ENCODE measurements around the gene DISP3.

Gene DISP3

GRCh38 chr1:11537380-11537764, 58.4 kb downstream of the DISP3 start:
- H3K4me1 ChIP-seq (ENCODE audit: insufficient read depth, low read length), result peaks cover 2% of the 10 kb centered on the region; the same call in 1 of the 2 replicates
- H3K9me3 ChIP-seq (ENCODE audit: insufficient read depth, low read depth, low read length), result no peaks in the 10 kb centered on the region
- no peak overlapping the region for H3K4me3 ChIP-seq (ENCODE audit: low read length)
- H3K27me3 ChIP-seq (ENCODE audit: insufficient read depth, low read length), result no peaks in the 10 kb centered on the region
- H3K9ac ChIP-seq (ENCODE audit: low read depth, low read length), result no peak overlapping the region
- no peak overlapping the region for H3K27ac ChIP-seq (ENCODE audit: low read length)
- no peaks in the 10 kb centered on the region for H3K36me3 ChIP-seq (ENCODE audit: insufficient read depth, low read depth, low read length)

GRCh38 chr1:11537854-11538591, 59.1 kb downstream of the DISP3 start:
- Histone ChIP-seq H3K4me1 (ENCODE audit: insufficient read depth, low read length) (peaks cover 2% of the 10 kb centered on the region; the same call in 1 of the 2 replicates), H3K9me3 (ENCODE audit: insufficient read depth, low read depth, low read length) (no peaks in the 10 kb centered on the region), H3K27ac (ENCODE audit: low read length) (no peak overlapping the region), H3K4me3 (ENCODE audit: low read length) (no peak overlapping the region), H3K9ac (ENCODE audit: low read depth, low read length) (no peak overlapping the region), H3K36me3 (ENCODE audit: insufficient read depth, low read depth, low read length) (no peaks in the 10 kb centered on the region), H3K27me3 (ENCODE audit: insufficient read depth, low read length) (no peaks in the 10 kb centered on the region)

GRCh38 chr1:11538886-11539285, 59.9 kb downstream of the DISP3 start:
- no peaks in the 10 kb centered on the region for H3K9me3 ChIP-seq (ENCODE audit: insufficient read depth, low read depth, low read length)

GRCh38 chr1:11539850-11540772, 61.2 kb downstream of the DISP3 start:
- H3K9me3 ChIP-seq (ENCODE audit: insufficient read depth, low read depth, low read length), result no peaks in the 10 kb centered on the region
- no peak overlapping the region for H3K9ac ChIP-seq (ENCODE audit: low read depth, low read length)
- H3K36me3 ChIP-seq (ENCODE audit: insufficient read depth, low read depth, low read length), result no peaks in the 10 kb centered on the region
- H3K27me3 ChIP-seq (ENCODE audit: insufficient read depth, low read length), result no peaks in the 10 kb centered on the region
- no peak overlapping the region for H3K27ac ChIP-seq (ENCODE audit: low read length)
- H3K4me1 ChIP-seq (ENCODE audit: insufficient read depth, low read length), result peaks cover 2% of the 10 kb centered on the region; the same call in 1 of the 2 replicates
- no peak overlapping the region for H3K4me3 ChIP-seq (ENCODE audit: low read length)

More at GRCh38 chr1:11538886-11539285, 59.9 kb downstream of the DISP3 start:
- no peak overlapping the region for H3K4me3 ChIP-seq (ENCODE audit: low read length)
- H3K27ac ChIP-seq (ENCODE audit: low read length), result no peak overlapping the region
- H3K4me1 ChIP-seq (ENCODE audit: insufficient read depth, low read length), result peaks cover 2% of the 10 kb centered on the region; the same call in 1 of the 2 replicates
- no peak overlapping the region for H3K9ac ChIP-seq (ENCODE audit: low read depth, low read length)
- no peaks in the 10 kb centered on the region for H3K27me3 ChIP-seq (ENCODE audit: insufficient read depth, low read length)
- H3K36me3 ChIP-seq (ENCODE audit: insufficient read depth, low read depth, low read length), result no peaks in the 10 kb centered on the region

- no peak overlapping the region for H3K27ac ChIP-seq (ENCODE audit: low read length)
- no peaks in the 10 kb centered on the region for H3K27me3 ChIP-seq (ENCODE audit: insufficient read depth, low read length)
- no peaks in the 10 kb centered on the region for H3K9me3 ChIP-seq (ENCODE audit: insufficient read depth, low read depth, low read length)
- peaks cover 2% of the 10 kb centered on the region; the same call in 1 of the 2 replicates for H3K4me1 ChIP-seq (ENCODE audit: insufficient read depth, low read length)
- H3K4me3 ChIP-seq (ENCODE audit: low read length), result no peak overlapping the region
- H3K36me3 ChIP-seq (ENCODE audit: insufficient read depth, low read depth, low read length), result no peaks in the 10 kb centered on the region
- H3K9ac ChIP-seq (ENCODE audit: low read depth, low read length), result no peak overlapping the region
These were observed 61.8 kb downstream of the DISP3 start for GRCh38 chr1:11540773-11541160.

GRCh38 chr1:11541236-11541635, 62.3 kb downstream of the DISP3 start:
- H3K36me3 ChIP-seq (ENCODE audit: insufficient read depth, low read depth, low read length), result no peaks in the 10 kb centered on the region
- H3K4me3 ChIP-seq (ENCODE audit: low read length), result no peak overlapping the region
- H3K27me3 ChIP-seq (ENCODE audit: insufficient read depth, low read length), result no peaks in the 10 kb centered on the region
- no peak overlapping the region for H3K9ac ChIP-seq (ENCODE audit: low read depth, low read length)
- H3K4me1 ChIP-seq (ENCODE audit: insufficient read depth, low read length), result peaks cover 2% of the 10 kb centered on the region; the same call in 1 of the 2 replicates
- no peaks in the 10 kb centered on the region for H3K9me3 ChIP-seq (ENCODE audit: insufficient read depth, low read depth, low read length)
- no peak overlapping the region for H3K27ac ChIP-seq (ENCODE audit: low read length)

- no peak overlapping the region for H3K4me3 ChIP-seq (ENCODE audit: low read length)
- H3K36me3 ChIP-seq (ENCODE audit: insufficient read depth, low read depth, low read length), result no peaks in the 10 kb centered on the region
- H3K27ac ChIP-seq (ENCODE audit: low read length), result no peak overlapping the region
- H3K4me1 ChIP-seq (ENCODE audit: insufficient read depth, low read length), result peaks cover 2% of the 10 kb centered on the region; the same call in 1 of the 2 replicates
- H3K9me3 ChIP-seq (ENCODE audit: insufficient read depth, low read depth, low read length), result no peaks in the 10 kb centered on the region
- no peak overlapping the region for H3K9ac ChIP-seq (ENCODE audit: low read depth, low read length)
- peaks cover 7% of the 10 kb centered on the region; the same call in 1 of the 2 replicates for H3K27me3 ChIP-seq (ENCODE audit: insufficient read depth, low read length)
These were observed 63.0 kb downstream of the DISP3 start for GRCh38 chr1:11541956-11542355.

- Histone ChIP-seq H3K27me3 (ENCODE audit: insufficient read depth, low read length) (peaks cover 14% of the 10 kb centered on the region; the same call in 1 of the 2 replicates), H3K4me3 (ENCODE audit: low read length) (no peak overlapping the region), H3K36me3 (ENCODE audit: insufficient read depth, low read depth, low read length) (no peaks in the 10 kb centered on the region)
These were observed 64.4 kb downstream of the DISP3 start for GRCh38 chr1:11543392-11543791.

GRCh38 chr1:11543796-11544195, 64.8 kb downstream of the DISP3 start:
- Histone ChIP-seq H3K36me3 (ENCODE audit: insufficient read depth, low read depth, low read length) (no peaks in the 10 kb centered on the region), H3K4me1 (ENCODE audit: insufficient read depth, low read length) (peaks cover 2% of the 10 kb centered on the region; the same call in 1 of the 2 replicates), H3K27ac (ENCODE audit: low read length) (no peak overlapping the region), H3K9me3 (ENCODE audit: insufficient read depth, low read depth, low read length) (no peaks in the 10 kb centered on the region), H3K9ac (ENCODE audit: low read depth, low read length) (no peak overlapping the region), H3K27me3 (ENCODE audit: insufficient read depth, low read length) (peaks cover 18% of the 10 kb centered on the region; the same call in 1 of the 2 replicates), H3K4me3 (ENCODE audit: low read length) (no peak overlapping the region)

More at GRCh38 chr1:11543392-11543791, 64.4 kb downstream of the DISP3 start:
- Histone ChIP-seq H3K27ac (ENCODE audit: low read length) (no peak overlapping the region), H3K9ac (ENCODE audit: low read depth, low read length) (no peak overlapping the region), H3K9me3 (ENCODE audit: insufficient read depth, low read depth, low read length) (no peaks in the 10 kb centered on the region), H3K4me1 (ENCODE audit: insufficient read depth, low read length) (peaks cover 2% of the 10 kb centered on the region; the same call in 1 of the 2 replicates)

GRCh38 chr1:11546456-11546855, 67.5 kb downstream of the DISP3 start:
- Histone ChIP-seq H3K27me3 (ENCODE audit: insufficient read depth, low read length) (peaks cover 19% of the 10 kb centered on the region; the same call in 1 of the 2 replicates), H3K9ac (ENCODE audit: low read depth, low read length) (no peak overlapping the region), H3K4me3 (ENCODE audit: low read length) (no peak overlapping the region), H3K27ac (ENCODE audit: low read length) (no peak overlapping the region), H3K36me3 (ENCODE audit: insufficient read depth, low read depth, low read length) (no peaks in the 10 kb centered on the region), H3K4me1 (ENCODE audit: insufficient read depth, low read length) (no peaks in the 10 kb centered on the region), H3K9me3 (ENCODE audit: insufficient read depth, low read depth, low read length) (no peaks in the 10 kb centered on the region)

- no peaks in the 10 kb centered on the region for H3K4me1 ChIP-seq (ENCODE audit: insufficient read depth, low read length)
- no peak overlapping the region for H3K27ac ChIP-seq (ENCODE audit: low read length)
- H3K36me3 ChIP-seq (ENCODE audit: insufficient read depth, low read depth, low read length), result no peaks in the 10 kb centered on the region
- H3K4me3 ChIP-seq (ENCODE audit: low read length), result no peak overlapping the region
- H3K9ac ChIP-seq (ENCODE audit: low read depth, low read length), result no peak overlapping the region
- peaks cover 19% of the 10 kb centered on the region; the same call in 1 of the 2 replicates for H3K27me3 ChIP-seq (ENCODE audit: insufficient read depth, low read length)
- no peaks in the 10 kb centered on the region for H3K9me3 ChIP-seq (ENCODE audit: insufficient read depth, low read depth, low read length)
These were observed 71.8 kb downstream of the DISP3 start for GRCh38 chr1:11550664-11551283.

Data from iPS-20b (cell line).